ENCODE data around the gene GRIK2.

GRIK2 gene

GRCh38 chr6:101711518-101711917 is 318.0 kb downstream of the GRIK2 start:
- no peak for DNase-seq (ENCODE audit: low read depth in 4 of 4, low spot score in 1 of 4)

GRCh38 chr6:101716387-101716786 is 322.9 kb downstream of the GRIK2 start:
- DNase-seq (ENCODE audit: low read depth in 4 of 4, low spot score in 1 of 4) = no peak

GRCh38 chr6:101716810-101717209 is 323.3 kb downstream of the GRIK2 start:
- no peak for DNase-seq (ENCODE audit: low read depth in 4 of 4, low spot score in 1 of 4)

DNA sequence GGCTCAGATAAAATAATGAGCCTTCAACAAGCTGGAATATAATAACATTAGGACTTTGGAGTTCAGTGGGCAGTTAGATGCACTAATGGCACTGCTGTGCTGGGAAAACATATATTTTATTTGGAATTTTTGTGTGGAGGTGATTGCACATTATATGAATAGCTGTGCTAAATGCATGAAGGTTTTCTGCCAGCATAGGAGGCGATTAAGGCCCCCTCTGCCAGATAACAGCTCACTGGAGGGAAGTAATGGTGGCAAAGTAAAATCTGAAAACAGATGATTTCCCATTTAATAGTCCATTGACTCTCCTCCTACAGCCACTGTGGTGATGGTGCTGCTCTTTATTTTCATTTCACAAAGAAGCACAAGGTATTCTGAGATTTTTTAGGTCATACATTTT is 326.0 kb downstream of the GRIK2 start:
- DNase-seq (ENCODE audit: low read depth in 4 of 4, low spot score in 1 of 4) = no peak

DNA sequence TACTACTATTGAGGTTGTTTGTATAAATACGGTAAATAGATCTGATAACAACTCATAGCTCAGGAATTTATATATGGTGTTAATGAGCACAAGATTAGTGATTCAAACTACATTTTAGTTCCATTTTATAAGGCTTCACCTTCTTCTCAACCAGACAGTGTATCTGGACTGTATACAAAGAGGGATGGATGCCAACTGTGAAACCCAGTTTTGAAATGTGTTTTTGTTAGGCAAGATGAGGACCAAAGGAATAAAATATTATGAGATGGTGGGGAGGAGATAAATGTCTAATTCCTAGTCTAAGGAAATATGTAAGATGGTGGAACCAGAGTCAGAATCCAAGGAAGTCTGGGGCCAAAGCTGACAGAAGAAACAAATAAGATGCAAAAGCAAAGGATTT is 329.0 kb downstream of the GRIK2 start:
- no peak for DNase-seq (ENCODE audit: low read depth in 4 of 4, low spot score in 1 of 4)

DNA sequence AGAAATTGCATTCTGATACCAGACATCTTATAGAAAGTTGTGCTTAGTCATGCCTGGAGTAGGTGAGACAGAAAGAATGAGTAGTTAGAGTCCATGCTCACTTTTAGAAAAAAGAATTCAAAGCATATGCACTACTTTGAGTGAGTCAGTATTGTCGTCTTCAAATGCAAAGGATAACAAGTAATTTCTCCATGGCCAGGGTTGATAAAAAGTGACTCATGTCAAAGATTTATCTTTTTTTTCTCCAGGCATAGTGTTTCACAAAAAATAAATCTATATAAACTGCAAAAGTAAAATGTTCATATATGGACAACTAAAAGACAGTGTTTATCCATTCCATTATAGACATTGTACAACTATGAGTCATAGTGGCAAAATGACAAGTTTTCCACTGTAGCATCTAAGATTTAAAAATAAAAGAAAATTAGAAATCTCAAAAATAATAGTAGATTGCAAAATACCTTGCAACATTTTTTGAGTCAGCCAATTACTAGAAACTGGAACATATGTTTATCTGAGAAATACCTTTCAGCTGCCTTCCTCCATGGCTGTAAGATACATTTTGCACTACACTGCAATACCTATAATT is 329.6 kb downstream of the GRIK2 start:
- no peak for DNase-seq (ENCODE audit: low read depth in 4 of 4, low spot score in 1 of 4)

DNA sequence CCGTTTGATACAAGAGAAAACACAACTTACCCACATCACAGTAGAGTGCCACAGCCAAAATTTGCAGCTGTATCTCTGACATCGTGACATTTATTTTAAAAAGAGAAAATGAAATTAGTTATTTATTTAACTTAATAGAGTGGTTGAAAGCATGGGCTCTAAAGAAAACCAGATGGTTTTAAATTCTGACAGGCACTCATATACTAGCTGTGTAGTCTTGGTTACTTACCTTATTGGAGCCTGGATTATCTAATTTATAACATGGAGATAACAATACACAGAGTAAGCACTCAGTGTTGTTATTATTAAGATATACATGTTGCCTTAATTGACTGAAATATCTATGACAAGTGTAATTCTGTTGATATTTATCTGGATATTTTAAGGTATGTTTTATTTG is 334.9 kb downstream of the GRIK2 start:
- DNase-seq (ENCODE audit: low read depth in 4 of 4, low spot score in 1 of 4) = no peak

DNA sequence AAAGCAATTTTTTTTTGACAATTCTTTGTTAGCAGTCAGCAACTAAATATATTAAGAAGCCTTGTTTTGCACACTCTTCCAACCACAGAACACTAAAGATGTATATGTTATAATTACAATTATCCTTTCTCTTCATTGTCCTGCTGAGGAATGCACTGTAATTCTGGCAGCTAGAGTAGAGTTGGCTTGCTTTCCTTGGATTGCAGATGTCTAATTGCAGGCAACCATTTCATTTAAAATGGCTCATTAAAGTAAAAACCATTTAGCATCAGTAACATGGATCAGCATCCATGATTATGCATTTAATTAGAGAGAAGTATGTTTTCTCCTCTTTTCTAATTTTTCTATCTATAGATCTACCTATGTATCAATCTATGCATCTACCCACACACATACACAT is 335.4 kb downstream of the GRIK2 start:
- no peak for DNase-seq (ENCODE audit: low read depth in 4 of 4, low spot score in 1 of 4)

DNA sequence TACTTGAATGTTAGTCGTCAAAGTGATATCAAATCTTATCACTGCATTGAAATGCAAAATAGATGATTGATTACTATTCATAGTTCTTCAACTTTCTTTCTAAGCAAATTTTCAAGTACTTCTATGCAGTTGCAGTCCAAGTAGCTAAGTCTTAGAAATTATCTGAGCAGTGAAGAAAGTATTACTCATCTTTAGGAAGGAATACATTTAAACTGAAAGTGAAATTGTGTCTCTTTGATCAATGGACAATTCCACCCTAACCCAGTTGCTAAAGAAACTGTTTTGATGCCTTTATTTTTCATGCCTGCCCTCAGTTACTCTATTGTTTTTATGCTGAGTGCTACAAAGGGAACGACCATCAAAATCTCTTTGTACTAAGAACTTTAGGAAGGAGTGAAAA is 337.4 kb downstream of the GRIK2 start:
- DNase-seq (ENCODE audit: low read depth in 4 of 4, low spot score in 1 of 4) = no peak

DNA sequence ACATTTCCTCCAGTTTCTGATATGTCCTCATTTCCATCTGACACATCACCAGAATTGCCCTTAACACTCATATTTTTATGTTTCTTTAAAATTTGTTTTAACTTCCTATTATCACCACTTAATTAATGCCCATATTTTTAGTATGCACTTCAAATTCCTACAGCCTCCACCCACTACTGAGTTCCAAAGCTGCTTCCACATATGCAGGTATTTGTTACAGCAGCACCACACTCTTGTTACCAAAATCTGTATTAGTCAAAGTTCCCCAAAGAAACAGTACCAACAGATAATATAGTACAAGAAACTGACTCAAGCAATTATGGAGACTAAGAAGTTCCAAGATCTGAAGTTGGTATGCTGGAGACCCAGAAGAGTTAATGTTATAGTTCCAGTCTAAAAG is 340.4 kb downstream of the GRIK2 start:
- DNase-seq (ENCODE audit: low read depth in 4 of 4, low spot score in 1 of 4) = no peak

GRCh38 chr6:101738481-101738880 is 345.0 kb downstream of the GRIK2 start:
- DNase-seq (ENCODE audit: low read depth in 4 of 4, low spot score in 1 of 4) = no peak

GRCh38 chr6:101740631-101741030 is 347.1 kb downstream of the GRIK2 start:
- no peak for DNase-seq (ENCODE audit: low read depth in 4 of 4, low spot score in 1 of 4)

DNA sequence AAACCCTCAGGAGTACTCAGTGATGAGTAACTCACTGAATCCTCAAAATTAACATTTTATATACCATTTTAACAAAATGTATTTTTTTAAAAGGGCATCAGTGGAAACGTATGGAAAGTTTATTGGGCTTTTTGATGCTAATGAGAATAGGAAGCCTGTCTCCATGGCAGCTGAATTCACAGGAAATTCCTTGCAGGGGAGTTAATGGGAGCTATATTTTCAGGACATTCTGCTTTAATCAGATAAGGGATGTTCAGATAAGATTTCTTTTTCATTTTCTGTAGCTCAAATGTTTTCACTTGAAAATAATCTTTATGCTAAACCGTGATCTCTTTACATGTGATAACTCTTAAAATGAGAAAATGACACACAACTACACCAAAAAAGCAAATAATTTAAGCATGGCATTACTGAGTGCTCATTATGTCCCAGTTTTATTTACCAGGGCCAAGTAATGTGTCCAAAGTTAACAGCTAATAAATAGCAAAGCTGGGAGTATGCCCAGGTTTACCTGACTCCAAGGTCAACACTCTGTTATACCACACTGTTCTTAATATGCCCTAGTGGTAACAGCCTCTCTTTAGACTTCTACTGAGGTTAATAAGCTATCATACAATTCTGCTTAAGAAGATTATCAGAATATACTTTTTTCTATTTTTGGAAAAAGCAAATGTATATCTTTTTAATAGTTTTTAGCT is 348.1 kb downstream of the GRIK2 start:
- no peak for DNase-seq (ENCODE audit: low read depth in 4 of 4, low spot score in 1 of 4)

GRCh38 chr6:101747160-101747559 is 353.7 kb downstream of the GRIK2 start:
- DNase-seq (ENCODE audit: low read depth in 4 of 4, low spot score in 1 of 4) = no peak

- DNase-seq (ENCODE audit: low read depth in 4 of 4, low spot score in 1 of 4) = no peak
Measured at GRCh38 chr6:101747716-101748115, 354.2 kb downstream of the GRIK2 start.

- DNase-seq (ENCODE audit: low read depth in 4 of 4, low spot score in 1 of 4) = no peak
Measured at GRCh38 chr6:101755931-101756330, 362.4 kb downstream of the GRIK2 start.

- DNase-seq (ENCODE audit: low read depth in 4 of 4, low spot score in 1 of 4) = no peak
Measured at GRCh38 chr6:101758368-101758767, 364.9 kb downstream of the GRIK2 start.

DNA sequence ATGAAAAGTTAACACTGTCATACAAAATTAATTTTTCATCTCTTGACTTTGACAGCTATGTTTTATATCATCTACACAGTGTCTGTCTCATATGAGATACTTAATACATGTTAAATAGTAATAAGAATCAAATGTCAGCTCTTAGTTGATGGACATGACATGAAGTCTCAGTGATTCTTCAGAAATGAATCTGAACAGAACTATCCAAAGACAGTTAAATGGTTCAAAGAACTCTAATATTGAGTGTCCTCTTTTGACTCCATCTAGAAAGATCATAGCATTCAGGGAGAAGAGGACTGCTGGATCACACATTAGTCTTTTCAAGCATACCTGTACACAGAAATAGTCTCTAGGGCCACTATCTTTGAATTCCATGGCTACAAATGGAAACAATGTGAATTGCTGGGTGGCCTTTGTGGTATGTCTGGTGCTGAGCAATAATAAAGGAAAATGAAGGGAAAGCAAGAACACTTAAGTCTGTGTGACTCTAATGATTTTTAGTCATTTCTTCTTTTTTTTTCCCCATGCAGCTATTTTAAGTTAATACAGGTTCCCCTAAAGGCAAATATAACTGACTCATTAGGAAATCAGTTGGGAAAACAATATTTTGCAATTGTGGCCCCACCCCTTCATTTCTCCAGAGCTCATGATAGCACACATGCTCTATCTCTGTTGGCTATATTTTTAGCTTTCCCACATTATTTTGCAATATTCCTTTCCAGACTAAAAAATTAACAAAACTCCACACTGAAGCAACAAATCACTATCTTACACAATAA is 367.5 kb downstream of the GRIK2 start:
- DNase-seq (ENCODE audit: low read depth in 4 of 4, low spot score in 1 of 4) = no peak

- DNase-seq (ENCODE audit: low read depth in 4 of 4, low spot score in 1 of 4) = no peak
Measured at GRCh38 chr6:101762851-101763250, 369.3 kb downstream of the GRIK2 start.

DNA sequence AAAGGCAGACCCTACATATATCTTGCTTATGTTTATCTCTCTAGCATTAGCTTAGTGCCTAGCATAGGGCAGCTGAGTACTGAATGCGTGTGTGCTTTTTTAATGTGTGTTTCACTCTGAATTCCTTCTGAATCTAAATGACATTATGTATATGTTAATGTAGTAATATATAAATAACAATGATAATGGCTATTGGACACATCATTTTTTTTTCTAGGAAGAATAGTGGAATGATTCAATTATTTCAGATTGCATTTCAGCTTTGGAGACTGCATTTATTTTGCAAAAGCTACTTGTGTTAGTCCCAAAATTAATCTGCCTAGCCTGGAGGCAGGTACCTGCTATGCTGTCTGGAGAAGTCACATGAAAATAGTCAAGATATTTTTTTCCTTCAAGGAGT is 371.8 kb downstream of the GRIK2 start:
- no peak for DNase-seq (ENCODE audit: low read depth in 4 of 4, low spot score in 1 of 4)

DNA sequence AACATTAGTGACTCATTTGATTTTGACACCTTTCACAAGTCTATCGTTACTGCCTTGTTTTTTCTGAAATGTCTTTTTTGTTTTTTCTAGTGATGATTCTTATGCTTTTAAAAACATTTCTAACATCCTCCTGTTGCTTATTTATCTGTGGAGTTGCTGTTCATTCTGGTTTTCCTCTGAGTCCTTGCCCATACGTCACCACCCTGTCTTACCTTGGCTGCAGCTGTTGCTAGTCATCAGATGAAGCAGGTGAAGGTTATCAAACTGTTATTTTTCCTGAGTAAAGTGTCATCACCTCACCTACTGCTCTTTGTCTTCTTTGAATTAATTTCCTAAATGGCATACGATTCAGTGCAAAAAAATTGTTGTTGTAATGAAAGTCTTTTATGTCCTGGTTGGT is 376.6 kb downstream of the GRIK2 start:
- no peak for DNase-seq (ENCODE audit: low read depth in 4 of 4, low spot score in 1 of 4)

DNA sequence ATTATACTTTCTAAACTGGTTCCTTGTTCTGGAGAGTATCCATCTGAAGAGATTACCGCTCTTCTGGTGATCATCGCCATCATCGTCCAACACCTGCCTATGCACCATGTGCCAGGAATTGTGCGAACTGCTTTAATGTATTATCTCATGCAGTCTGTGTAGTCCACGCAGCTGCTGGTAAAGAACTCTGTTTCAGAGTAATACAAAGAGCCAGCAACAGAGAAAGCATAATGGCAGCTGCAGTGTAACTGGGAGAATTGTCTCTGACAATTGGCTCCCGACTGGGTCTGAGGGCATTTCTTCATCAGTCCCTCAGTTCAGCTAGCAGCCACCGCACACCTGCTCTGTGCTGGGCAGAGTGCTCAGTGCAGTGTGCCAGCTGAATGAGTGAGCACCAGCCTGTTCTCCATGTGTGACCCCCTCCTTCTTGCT is 383.4 kb downstream of the GRIK2 start:
- no peak for DNase-seq (ENCODE audit: low read depth in 4 of 4, low spot score in 1 of 4)

All from stimulated activated CD4-positive, alpha-beta T cell treated with anti-CD3 and anti-CD28 coated beads, Interleukin-1b, Interleukin-23, amount 100 ng/mL, for 24 hours (primary cell).